GM12873 (cell line): Measurements from ENCODE around the gene PEX14.

ENCODE experiments used
- CTCF ChIP-seq: IDR thresholded peaks from 2 replicates; pipeline ENCODE4 v1.5.1; 2012; ENCODE audit warnings: low read depth, mild to moderate bottlenecking, moderate library complexity, low read length, control low read depth; ENCODE audit not compliant: insufficient read depth; ENCODE audit errors: missing control alignments

The PEX14 gene

GRCh38 chr1:10583641-10584040, 108.9 kb downstream of the PEX14 start:
- TF ChIP-seq CTCF, result no peak

GRCh38 chr1:10585242-10585641, 110.5 kb downstream of the PEX14 start:
- no peak for TF ChIP-seq CTCF

- peak; percentile 30 for TF ChIP-seq CTCF
Measured at GRCh38 chr1:10586125-10586524, 111.4 kb downstream of the PEX14 start.

GRCh38 chr1:10588640-10589039, 113.9 kb downstream of the PEX14 start:
- no peak for TF ChIP-seq CTCF

- TF ChIP-seq CTCF, result no peak
Measured at GRCh38 chr1:10589074-10589473, 114.3 kb downstream of the PEX14 start.

GRCh38 chr1:10591010-10591409, 116.3 kb downstream of the PEX14 start:
- no peak for TF ChIP-seq CTCF

GRCh38 chr1:10592373-10592772, 117.6 kb downstream of the PEX14 start:
- no peak for TF ChIP-seq CTCF

- no peak for TF ChIP-seq CTCF
Measured at GRCh38 chr1:10593750-10594149, 119.0 kb downstream of the PEX14 start.
